Stimulated activated CD8-positive, alpha-beta memory T cell treated with anti-CD3 and anti-CD28 coated beads, Interleukin-7, amount 100 ng/mL, for 48 hours (primary cell): Measurements from ENCODE around the gene TPD52L2.
"Not testable (repeated sequence)": the region's sequence is repeated elsewhere in the genome, so short reads cannot be mapped to it uniquely, and the experiment has no call there.

Experiments used
- DNase-seq, 2 donors: peaks; one replicate each; pipeline ENCODE4 v3.0.0-alpha.2; 2020; ENCODE audit warnings: low read depth in 1 of 2; ENCODE audit errors: extremely low read depth in 1 of 2

Gene TPD52L2

DNA sequence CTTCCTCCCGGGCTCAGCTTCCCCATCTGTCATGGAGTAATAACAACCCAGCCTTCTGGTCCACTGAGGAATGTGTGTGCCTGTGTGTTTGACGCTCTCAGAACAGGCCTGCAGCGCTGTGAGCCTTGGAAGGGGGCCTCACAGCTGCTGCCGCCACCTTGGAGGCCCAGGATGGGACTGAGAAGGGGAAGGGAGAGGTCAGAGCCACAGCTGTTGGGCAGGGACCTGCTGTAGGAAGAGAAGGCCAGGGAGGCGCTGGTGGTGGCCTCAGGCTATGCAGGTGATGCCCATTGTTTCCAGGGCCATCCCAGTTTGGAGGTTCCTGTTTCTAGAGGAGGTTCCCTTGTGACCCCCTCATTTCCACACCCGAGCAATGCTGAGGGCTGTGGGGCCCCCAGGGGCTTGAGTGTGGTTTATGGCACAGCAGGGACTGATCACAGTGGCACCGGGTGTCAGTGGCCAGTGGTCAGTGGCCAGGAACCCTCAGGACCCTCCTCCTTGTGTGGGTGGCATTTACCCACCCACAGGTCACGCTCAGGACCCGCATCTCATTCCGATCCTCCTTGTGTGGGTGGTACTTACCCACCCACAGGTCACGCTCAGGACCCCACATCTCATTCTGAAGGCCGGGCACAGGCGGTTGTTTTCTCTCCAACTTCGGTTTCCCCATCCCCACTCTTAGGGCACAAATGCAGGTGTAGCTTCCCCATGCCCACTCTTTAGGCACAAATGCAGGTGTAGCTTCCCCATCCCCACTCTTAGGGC, 14.0 kb downstream of the TPD52L2 start:
- no peak for DNase-seq

DNA sequence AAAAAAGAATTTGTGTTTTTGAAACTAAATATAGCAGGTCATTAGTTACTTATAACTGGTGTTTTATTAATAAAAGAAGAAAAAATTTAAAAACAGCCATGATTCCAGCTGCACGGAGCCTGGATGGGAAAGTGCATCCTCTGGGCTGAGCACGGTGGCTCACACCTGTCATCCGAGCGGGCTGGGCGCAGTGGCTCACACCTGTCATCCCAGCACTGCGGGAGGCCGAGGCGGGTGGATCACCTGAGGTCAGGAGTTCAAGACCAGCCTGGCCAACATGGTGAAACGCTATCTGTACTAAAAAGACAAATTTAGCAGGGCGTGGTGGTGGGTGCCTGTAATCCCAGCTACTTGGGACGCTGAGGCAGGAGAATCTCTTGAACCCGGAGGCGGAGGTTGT, 15.8 kb downstream of the TPD52L2 start:
- not testable (repeated sequence) for DNase-seq

DNA sequence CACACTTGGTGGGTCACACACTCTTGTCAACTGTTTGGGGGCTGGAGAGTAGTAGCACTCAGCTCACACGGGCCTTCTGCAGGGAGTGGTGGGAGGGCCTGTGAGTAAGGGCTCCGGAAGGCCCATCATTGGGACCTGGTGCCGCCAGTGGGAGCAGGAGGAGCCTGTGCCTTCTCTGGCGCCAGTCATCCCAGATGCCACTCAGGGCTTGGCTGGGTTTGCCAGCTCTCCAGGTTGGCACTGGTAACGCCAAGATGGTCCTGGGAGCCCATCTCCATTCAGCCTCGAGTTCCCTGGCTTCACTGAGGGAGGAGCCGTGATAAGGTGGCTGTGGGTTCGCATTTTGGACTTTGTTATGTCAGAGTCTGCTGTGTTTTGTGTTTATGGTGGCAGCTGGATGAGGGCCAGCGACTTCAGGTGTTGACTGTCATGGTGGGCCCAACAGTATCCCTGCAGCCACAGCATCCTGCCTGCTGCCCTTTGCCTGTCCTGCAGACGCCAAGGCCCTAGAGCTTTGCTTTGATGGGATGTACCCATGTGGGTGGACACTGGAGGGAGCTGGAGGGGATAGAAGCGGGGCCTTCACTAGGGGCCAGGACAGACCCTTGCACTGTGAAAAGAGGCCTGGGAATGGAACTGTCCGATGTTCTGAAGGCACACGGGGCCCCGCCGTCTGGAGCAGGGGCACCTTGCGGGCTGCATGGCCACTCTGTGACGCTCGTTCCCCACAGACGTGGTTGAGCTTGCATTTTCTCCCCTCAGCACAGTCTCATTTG, 16.6 kb downstream of the TPD52L2 start:
- DNase-seq, result no peak

- no peak for DNase-seq
Observed at GRCh38 chr20:63882257-63883200, 17.5 kb downstream of the TPD52L2 start.

- DNase-seq, result no peak
Observed at GRCh38 chr20:63883201-63883593, 18.1 kb downstream of the TPD52L2 start.

GRCh38 chr20:63884506-63885263, 19.6 kb downstream of the TPD52L2 start:
- no peak for DNase-seq

DNA sequence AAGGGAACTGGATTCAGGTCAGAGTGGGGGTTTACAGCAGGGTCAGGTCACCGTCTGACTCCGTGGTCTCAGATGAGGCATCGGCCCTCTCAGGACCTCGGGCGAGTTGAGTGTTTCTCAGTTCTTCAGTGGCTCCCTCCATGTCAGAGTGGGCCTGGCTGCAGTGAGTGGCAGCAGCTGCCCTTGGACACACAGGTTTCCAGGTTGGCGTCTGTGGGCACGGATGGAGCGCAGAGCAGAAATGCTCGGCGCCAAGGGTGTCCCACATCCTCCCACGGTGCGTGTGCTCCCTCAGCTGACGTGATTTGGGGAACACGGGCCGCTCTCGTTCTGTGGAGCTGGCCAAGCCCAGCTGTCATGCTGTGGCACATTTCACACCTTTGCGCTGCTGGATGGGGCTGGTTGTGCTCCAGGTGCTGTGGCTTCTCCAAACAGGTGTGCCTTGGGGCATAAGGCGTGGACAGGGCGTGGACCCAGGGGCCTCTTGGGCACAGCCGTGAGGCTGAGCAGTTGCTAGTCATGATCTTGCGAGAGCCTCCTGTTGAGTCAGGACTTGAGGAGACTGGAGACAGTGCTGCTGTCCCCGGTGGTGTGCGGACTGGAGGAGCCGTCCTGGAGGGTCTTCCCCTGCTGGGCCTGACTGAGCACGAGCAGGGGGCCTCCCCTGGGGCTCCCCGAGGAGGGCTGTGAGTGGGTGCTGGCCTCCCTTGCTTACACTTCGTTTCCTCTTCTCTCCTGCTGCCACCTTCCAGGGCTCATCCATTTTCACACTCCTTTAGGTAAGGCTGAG, 20.4 kb downstream of the TPD52L2 start:
- no peak for DNase-seq

GRCh38 chr20:63886054-63886419, 21.0 kb downstream of the TPD52L2 start:
- DNase-seq, result no peak

DNA sequence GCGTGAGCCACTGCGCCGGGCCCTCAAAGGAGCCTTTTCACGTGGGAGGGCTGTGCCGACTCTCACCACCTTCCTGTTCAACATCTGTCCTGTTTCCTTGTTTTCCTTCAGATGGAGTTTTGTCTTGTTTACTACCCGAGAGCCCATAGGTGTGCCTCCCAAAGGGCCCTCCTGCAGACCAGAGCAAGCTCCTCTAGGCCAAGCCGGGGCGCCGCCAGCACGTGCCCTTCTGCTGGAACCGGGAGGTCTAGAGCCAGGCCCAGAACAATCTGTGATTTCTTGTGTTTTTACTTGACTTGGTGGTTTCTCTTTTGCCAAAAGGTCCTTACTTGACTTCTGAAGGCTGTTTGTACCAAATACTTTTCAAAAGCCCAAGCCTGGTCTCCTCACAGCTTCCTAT, 21.9 kb downstream of the TPD52L2 start:
- no peak for DNase-seq

DNA sequence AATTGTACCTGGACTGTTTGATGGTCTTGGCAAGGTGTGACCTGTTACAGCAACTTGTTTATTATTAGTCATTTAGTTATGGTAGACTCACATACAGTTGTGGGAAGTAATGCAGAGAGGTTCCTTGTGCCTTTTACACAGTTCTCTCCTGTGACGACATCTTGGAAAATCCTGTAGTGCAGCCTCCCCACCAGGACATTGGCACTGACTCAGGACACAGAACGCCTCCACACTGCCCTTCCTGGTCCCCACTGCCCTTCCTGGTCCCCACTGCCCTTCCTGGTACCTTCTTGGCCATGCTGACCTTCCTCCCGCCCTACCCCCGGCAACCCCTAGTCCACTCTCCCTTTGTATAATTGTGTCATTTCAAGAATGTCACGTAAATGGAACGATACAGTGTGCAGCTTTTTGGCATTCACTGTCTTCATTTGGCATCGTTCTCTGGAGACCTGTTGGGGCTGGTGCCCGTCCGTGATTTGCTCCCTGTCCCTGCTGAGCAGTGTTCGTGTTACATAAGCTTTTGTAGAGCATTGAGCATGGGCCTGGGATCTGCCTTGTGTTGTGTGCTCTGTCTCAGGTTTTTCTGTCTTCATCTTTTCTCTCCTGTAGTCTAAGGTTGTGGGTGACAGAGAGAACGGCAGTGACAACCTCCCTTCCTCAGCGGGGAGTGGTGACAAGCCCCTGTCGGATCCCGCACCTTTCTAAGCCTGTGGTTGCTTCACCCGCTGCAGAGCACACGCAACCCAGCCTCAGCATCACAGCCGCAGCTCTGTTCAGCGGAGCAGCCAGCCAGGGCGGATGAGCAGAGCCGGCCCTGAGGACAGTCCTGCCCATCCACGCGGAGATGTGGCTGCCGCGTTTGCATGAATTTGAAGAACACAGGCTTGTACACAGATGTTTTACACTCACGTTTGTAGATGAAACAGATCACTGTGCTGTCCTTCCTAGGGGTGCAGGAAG, 24.5 kb downstream of the TPD52L2 start:
- no peak for DNase-seq

GRCh38 chr20:63890201-63890576, 25.1 kb downstream of the TPD52L2 start:
- no peak for DNase-seq

GRCh38 chr20:63890616-63891015, 25.5 kb downstream of the TPD52L2 start:
- DNase-seq, result no peak

DNA sequence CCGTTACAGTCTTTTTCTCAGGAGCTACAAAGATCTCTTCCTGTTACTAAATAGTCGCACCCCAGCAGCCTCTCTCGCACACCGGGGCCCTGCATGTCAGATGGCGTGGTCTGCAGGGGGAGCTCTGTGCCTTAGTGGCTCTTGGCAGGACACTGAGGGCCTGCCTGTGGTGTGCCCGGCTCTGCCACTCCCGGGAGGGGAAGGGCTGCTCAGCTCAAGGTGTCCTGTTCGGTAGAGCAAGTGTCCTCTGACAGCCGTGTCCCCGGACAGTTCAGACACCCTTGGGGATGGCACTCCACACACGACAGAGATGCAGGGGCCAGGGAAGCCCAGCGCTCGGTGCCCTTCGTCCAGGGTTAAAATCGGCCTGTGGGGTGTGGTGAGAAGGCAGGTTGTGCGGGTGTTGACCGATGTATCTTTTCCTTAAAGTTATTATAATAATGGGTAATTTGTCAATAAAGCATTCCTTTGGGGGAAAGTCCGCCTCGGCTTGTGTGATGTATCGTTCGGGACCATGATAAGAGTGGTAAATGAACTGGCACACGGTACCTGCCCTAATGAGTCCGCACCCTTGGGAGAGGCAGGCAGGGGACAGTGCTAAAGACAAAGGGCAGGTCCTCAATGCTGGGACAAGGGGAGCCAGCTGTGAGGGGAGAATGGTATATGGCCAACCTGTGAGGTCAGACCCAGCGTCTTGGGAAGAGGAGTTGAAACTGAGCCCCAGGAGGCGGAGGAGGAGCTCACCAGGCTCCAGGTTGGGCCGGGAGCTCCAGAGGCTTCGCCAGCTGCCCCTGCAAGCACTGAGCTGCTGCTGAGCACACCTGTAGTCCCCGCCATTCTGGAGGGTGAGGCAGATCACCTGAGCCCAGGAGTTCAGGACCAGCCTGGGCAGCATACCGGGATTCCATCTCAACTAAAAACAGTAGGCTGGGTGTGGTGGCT, 26.3 kb downstream of the TPD52L2 start:
- no peak for DNase-seq

- no peak for DNase-seq
Observed at GRCh38 chr20:63892402-63892801, 27.3 kb downstream of the TPD52L2 start.

DNA sequence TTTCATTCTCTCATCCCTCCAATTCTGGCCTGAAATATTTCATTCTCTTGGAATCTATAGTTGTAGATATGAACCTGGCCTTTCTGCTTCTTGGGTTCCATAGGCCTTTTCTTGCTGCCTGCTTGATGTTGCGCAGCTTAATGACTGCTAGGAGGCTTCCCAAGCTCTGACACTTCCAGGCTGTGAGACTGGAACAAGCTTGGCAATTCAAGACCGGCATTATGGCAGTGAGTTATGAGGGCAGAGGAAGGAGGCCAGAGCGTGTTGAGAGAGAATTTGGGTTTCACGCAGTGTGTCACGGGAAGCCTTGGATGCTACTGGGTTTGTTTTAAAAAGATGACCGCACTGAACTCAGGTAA, 28.9 kb downstream of the TPD52L2 start:
- DNase-seq, result no peak

DNA sequence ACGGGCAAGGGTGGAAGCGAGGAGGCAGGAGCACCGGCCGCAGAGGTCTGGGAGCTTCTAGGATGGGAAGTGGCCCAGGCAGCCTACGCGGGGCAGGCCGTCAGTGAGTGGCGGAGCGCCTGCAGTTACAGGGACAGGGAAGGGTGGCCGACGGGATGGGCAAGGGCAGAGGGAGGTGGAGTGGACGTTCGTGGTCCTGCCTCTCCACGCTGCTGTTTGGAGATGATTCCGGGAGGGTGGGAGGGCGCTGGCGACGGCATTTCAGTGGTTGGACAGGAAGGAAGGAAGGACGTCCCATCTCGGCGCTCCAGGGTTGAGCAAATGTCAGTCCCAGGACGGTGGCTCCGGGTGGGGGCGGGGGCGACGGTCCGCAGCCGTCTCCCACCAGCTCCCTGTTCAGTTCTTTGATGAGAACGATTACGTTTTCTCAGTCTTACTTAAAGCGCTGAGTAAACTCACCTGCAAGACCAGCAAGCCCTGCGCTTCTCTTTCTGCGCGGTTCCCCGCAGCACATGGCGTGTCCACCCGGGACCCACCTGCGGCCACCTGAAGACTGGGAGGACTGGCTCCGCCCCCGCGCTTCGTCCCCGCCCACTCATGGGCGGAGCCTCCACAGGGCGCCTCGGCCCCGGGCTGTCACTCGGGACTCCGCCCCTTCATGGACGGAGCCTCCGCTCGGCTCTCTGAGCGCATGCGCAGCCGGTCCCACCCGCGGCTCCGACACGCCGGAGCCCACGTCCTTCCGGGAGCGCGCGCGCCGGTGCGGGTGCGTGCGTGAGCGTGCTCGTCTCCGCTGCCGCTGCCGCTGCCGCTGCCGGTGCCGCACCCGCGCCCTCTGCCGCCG, 29.5 kb downstream of the TPD52L2 start, which contains the start of gene DNAJC5:
Gene DNAJC5 (plus strand): TSS at position 769 of the 844 bp plus-strand sequence. CDS start 33,220 bp downstream, outside the sequence.
- peak; percentile 90 to 92 for DNase-seq
